ENCODE measurements around the gene PPP6R3.
A peak's percentile ranks its signal among the peaks of the same experiment; 100 is the strongest.

The PPP6R3 gene

DNA sequence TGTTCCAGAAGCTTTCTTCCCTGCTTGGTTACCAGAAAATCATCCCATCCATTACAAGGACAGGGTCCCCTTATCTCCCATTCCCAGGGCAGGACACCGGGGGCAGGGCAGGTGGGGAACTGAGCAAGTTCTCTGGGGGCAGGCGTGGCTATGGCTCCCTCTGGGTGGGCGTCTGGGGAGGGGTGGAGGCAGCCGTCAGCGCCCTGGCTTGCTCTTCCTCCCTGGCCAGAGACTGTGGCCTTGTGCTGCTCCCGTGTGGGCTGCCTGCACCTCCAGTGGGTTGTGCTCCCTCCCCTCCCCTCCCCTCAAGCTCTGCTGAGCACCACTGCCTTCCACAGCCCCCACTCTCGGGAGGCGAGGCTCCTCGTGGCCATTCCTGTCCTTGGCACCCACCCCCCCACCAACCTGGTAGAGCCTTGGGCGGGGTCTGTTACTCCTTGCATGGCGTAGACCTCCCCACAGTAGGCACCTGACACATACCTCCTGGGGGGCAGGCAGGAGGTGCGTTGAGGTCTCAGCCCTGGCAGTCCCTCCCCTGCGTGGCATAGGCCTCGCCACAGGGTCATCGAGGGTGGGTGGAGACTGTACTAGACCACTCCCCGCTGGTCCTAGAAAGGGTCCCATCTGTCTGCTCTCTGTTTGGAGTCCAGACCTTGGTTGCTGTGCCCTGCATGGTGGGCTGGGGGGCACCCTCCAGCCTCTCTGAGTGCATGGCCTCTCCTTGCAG, 24.2 kb upstream of the PPP6R3 start:
- TF ChIP-seq, protein P1, sequence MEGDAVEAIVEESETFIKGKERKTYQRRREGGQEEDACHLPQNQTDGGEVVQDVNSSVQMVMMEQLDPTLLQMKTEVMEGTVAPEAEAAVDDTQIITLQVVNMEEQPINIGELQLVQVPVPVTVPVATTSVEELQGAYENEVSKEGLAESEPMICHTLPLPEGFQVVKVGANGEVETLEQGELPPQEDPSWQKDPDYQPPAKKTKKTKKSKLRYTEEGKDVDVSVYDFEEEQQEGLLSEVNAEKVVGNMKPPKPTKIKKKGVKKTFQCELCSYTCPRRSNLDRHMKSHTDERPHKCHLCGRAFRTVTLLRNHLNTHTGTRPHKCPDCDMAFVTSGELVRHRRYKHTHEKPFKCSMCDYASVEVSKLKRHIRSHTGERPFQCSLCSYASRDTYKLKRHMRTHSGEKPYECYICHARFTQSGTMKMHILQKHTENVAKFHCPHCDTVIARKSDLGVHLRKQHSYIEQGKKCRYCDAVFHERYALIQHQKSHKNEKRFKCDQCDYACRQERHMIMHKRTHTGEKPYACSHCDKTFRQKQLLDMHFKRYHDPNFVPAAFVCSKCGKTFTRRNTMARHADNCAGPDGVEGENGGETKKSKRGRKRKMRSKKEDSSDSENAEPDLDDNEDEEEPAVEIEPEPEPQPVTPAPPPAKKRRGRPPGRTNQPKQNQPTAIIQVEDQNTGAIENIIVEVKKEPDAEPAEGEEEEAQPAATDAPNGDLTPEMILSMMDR (conservative IDR thresholded peaks at IDR 0.05; ENCODE audit: low read length) = no peak
- no peak overlapping the region for H3K4me3 ChIP-seq (ENCODE audit: low read length)
- no peak for DNase-seq (ENCODE audit: low read depth)

DNA sequence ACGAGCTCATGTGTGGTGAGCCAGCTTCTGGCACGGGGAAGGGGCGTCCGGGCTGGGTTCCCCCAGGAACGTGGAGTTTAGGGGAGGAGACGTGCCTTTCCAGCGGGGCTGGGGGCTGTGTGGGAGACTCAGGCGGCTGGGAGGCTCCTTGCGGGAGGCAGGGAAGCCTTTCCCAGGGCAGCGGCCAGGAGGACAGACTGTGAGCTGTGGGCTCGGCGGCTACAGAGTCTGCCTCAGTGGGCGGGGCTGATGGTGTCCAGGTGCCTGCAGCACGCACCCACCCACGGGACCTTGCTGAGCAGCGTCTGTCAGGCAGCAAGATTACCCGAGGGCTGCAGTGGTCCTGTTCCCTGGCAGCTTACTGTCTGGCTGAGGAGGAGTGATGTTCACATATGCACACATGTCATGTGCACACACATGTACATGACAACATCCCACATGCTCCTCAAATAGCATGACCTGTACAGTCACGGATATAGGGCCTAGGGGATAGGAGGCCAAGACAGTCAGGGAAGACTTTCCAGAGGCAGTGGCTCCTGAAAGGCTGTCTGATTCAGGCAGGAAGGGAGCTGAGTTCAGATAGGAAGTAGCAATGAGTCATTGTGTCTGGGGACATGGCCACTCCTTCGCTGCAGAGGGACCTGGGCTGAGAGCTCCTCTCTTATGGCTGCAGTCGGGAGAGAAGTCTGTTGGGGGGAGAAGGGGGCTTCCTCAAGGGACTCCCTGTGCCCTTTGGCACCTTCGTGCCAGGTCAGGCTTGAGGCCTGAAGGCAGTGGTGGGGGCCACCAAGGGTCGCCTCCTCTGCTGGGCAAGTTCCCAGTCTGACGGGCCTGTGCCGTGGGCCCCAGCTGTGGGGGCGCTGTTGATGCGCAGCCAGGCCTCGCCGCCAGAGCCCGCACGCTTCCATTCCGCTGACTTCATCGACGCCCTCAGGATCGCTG, 23.3 kb upstream of the PPP6R3 start:
- DNase-seq (ENCODE audit: low read depth) = peak; percentile 55
- TF ChIP-seq, protein P1 (conservative IDR thresholded peaks at IDR 0.05; ENCODE audit: low read length) = no peak
- H3K4me3 ChIP-seq (ENCODE audit: low read length) = no peak overlapping the region

DNA sequence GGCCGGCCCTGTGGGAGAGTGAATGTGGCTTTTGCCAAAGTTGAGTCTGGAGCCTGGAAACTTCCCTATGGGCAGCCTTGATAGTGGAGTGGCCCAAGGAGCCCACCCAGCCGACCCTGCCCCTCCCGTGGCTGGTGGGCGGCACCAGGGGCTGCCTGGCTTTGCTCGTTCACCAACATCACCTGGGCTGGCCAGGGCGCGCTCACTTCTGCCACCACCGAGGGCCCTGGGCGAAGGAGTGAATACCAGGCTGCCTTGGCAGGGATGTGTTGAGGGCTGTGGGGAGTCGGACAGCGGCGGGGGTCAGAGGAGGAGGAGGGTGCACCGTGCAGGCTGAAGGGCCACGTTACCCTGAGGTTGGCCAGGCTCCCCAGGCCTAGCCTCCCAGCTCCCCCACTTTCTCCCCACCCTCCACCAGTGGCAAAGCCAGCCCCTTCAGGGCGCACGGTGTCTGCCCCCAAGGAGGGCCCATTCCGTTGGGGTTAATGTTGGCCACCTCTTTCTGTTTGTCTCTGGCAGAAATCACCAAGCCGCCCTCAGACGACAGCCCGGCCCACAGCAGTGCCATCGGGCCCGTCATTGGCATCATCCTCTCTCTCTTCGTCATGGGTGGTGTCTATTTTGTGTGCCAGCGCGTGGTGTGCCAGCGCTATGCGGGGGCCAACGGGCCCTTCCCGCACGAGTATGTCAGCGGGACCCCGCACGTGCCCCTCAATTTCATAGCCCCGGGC, 22.5 kb upstream of the PPP6R3 start:
- TF ChIP-seq, protein P1 (conservative IDR thresholded peaks at IDR 0.05; ENCODE audit: low read length) = no peak
- no peak overlapping the region for H3K4me3 ChIP-seq (ENCODE audit: low read length)
- DNase-seq (ENCODE audit: low read depth) = no peak

DNA sequence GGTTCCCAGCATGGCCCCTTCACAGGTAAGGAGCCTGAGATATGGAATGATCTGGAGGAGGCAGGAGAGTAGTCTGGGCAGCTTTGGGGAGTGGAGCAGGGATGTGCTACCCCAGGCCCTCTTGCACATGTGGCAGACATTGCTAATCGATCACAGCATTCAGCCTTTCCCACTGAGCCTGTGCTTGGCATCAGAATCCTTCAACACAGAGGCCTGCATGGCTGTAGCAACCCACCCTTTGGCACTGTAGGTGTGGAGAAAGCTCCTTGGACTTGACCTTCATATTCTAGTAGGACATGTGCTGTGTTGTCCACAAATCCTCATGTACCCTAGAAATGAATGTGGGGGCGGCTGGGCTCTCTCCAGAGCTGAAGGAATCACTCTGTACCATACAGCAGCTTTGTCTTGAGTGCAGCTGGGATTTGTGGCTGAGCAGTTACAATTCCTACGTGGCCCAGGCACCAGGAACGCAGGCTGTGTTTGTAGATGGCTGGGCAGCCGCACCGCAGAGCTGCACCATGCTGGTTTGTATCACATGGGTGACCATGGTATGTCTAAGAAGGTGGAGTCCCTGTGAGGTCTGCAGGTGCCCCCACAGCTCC, 21.8 kb upstream of the PPP6R3 start:
- no peak overlapping the region for H3K4me3 ChIP-seq (ENCODE audit: low read length)
- no peak for DNase-seq (ENCODE audit: low read depth)
- TF ChIP-seq, protein P1 (conservative IDR thresholded peaks at IDR 0.05; ENCODE audit: low read length) = no peak

DNA sequence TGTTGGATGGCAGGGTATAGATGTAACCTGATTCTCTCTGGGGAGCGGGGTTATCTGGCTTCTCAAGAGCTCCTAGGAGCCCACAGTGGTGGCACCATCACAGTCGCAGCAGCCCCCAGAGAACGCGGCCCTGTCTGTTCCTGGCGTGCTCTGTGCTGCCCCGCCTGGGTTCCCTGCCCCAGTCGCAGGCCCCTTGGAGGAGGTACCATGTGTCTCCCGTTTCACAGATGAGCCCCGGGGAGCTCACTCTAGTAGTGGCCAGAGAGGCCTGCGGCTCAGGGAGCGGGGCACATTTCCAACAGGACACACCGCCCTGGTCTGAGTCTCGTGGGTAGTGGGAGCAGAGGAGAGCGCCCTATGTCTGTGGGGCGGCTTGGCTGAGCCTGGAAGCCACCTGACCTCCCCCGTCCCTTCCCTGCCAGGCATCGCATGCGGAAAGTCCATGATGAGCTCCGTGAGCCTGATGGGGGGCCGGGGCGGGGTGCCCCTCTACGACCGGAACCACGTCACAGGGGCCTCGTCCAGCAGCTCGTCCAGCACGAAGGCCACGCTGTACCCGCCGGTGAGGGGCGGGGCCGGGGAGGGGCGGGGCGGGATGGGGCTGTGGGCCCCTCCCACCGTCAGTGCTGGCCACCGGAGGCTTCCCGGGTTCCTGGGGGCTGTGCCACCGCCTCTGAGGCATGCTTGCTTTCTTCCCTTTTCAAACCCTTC, 21.0 kb upstream of the PPP6R3 start:
- TF ChIP-seq, protein P1 (conservative IDR thresholded peaks at IDR 0.05; ENCODE audit: low read length) = no peak
- H3K4me3 ChIP-seq (ENCODE audit: low read length) = no peak overlapping the region
- DNase-seq (ENCODE audit: low read depth) = no peak

DNA sequence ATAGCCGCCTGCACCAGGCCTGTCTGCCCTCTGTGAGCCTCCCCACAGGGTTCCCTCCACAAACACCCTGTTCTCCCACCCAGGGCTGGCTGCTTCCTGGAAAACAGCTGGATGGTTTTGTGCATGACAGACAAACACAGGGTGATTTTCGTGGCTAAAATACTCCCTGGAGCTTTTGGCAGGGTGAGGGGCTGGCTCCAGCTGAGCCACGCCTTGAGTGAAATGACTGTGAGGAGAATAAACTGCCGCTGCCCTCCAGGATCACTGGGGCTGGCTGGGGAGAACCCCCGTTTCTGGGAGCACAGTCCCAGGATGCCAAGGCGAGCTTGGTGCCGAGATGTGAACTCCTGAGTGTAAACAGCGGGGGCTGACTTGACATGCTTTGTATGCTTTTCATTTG, 20.3 kb upstream of the PPP6R3 start:
- H3K4me3 ChIP-seq (ENCODE audit: low read length) = no peak overlapping the region
- DNase-seq (ENCODE audit: low read depth) = no peak

More for the DNA sequence above, 20.3 kb upstream of the PPP6R3 start:
- TF ChIP-seq, protein P1 (conservative IDR thresholded peaks at IDR 0.05; ENCODE audit: low read length) = no peak

Measured in AG10803 (cell line).